Psoas muscle (tissue), 8 donors: ENCODE data around the gene PLCD3. TPM values are rescaled to one million over a fixed set of nuclear protein-coding genes. Genes with fewer than 3 reads are reported as not detected.

Experiments used
- ATAC-seq, 4 donors: fragments of 200-7000 bp; cut with Tn5 transposase; one replicate each; pipeline ENCODE4 v1.9.1; 2020; ENCODE audit warnings: moderate library complexity in 3 of 4, mild to moderate bottlenecking in 2 of 4
- DNase-seq, 2 donors: peaks; one replicate each; pipeline ENCODE4 v3.0.0-alpha.2; 2020
- H3K27ac ChIP-seq: fragments of 200-600 bp; one replicate; pipeline ENCODE4 v1.8.0; 2022
- H3K27me3 ChIP-seq, 3 donors: fragments of 200-600 bp in 1 of 3; one replicate each; pipeline versions ENCODE4 v1.6.1 to v1.8.0; 2013 to 2022; ENCODE audit warnings: low read length in 2 of 3, mild to moderate bottlenecking in 2 of 3, moderate library complexity in 1 of 3; ENCODE audit not compliant: insufficient read depth in 3 of 3
- H3K36me3 ChIP-seq, 2 donors: fragments of 200-600 bp in 1 of 2; one replicate each; pipeline versions ENCODE4 v1.6.1 to v1.8.0; 2013 to 2022; ENCODE audit warnings: low read depth in 1 of 2, mild to moderate bottlenecking in 1 of 2, moderate library complexity in 1 of 2; ENCODE audit not compliant: insufficient read depth in 1 of 2
- H3K4me1 ChIP-seq: fragments of 200-600 bp; one replicate; pipeline ENCODE4 v1.8.0; 2022
- H3K4me3 ChIP-seq: fragments of 200-600 bp; one replicate; pipeline ENCODE4 v1.8.0; 2022; ENCODE audit warnings: mild to moderate bottlenecking
- H3K9me3 ChIP-seq: fragments of 200-600 bp; one replicate; pipeline ENCODE4 v1.8.0; 2022
- WGBS, 3 donors: extraction: QIAGEN DNeasy Blood & Tissue Kit; methylation state at CpG; one replicate each; pipeline versions ENCODE4 v1.1.6 to v1.1.7; 2013; 5-methylcytosine and 5-hydroxymethylcytosine counted together
- intact Hi-C, 2 donors: fragments of 100-400 bp; cut with DNase I; formaldehyde crosslinking; loops; one replicate each; pipeline versions ENCODE4 v1.11.0 to v1.14.2; 2022
- polyA plus RNA-seq, 3 donors: library from polyadenylated mRNA; stranded (reverse); fragments of 200-250 nt; gene quantifications; one replicate each; pipeline ENCODE4 v1.2.3, GENCODE V29; 2013
- total RNA-seq, 4 donors: library from RNA; stranded (reverse); fragmentation: NEBNext Ultra II Directional in 2 of 4; extraction: Animal tissue kit (Norgen Biotek cat#: 25700) in 2 of 4; gene quantifications; one replicate each; pipeline versions ENCODE4 v1.2.1 to v1.2.4, GENCODE V29; 2021 to 2023
- TF ChIP-seq, protein P1 (sequence below): fragments of 200-600 bp; IDR thresholded peaks from one replicate; pipeline ENCODE4 v1.8.0; 2022; ENCODE audit warnings: antibody characterized with exemption
- donor health status: healthy with polysubstance abuse.
- donor health status: DM: no; HTN: no; CAD: no; lungs with moderate emphysema.
- donor health status: Bipolar disorder and iron deficiency.
- donor health status: healthy.
- donor health status: DM: yes; HTN: yes; CAD: no.
- donor health status: DM: no; HTN: no; CAD: no.
- donor health status: DM: no; HTN: no; CAD: no.
- donor health status: DM: yes; HTN: yes; CAD: no.

The PLCD3 gene
- total and polyA plus RNA-seq, 7 donors: 57.0 to 217 (median 167) TPM

DNA sequence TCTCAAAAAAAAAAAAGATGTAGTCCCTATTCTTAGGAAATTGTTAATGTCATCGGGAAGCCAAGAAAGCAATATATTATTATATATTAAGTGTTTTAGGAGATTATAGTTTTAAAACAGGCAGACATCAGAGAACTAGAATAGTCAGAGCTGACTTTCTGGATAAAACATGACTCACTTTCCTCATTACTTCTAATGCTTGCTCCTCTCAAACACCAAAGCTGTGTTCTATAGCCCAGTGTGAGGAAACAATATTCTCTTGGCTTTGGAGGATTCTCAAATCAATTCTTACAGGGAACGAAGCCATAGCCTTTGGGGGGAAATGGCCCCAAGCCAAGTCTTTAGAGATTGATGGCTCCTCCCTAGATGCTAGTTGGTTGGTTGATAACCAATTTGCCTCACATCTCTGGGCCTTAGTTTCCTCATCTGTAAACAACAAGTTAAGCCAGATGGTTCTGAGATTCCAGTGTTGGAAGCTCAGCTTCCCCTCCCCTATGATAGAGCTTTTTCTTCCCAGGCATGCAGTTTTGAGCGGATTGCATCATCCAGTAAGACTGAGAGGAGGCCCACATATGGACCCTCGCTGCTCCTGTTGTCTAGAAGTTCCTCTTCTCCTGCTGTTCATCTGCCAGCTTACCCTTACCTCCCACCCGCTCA, 58.8 kb downstream of the PLCD3 start:
- no peaks in the 10 kb centered on the region for H3K9me3 ChIP-seq
- H3K4me1 ChIP-seq: peaks cover 31% of the 10 kb centered on the region
- 75 to 85% (median 81%) methylated on average over 5 of the region's 5 CpGs for WGBS, 3 donors
- DNase-seq (no peak), ATAC-seq (peak in 3 of 4 donors; percentile 18 to 38 (median 32))
- intact Hi-C loops: no loop called here
- TF ChIP-seq, protein P1, sequence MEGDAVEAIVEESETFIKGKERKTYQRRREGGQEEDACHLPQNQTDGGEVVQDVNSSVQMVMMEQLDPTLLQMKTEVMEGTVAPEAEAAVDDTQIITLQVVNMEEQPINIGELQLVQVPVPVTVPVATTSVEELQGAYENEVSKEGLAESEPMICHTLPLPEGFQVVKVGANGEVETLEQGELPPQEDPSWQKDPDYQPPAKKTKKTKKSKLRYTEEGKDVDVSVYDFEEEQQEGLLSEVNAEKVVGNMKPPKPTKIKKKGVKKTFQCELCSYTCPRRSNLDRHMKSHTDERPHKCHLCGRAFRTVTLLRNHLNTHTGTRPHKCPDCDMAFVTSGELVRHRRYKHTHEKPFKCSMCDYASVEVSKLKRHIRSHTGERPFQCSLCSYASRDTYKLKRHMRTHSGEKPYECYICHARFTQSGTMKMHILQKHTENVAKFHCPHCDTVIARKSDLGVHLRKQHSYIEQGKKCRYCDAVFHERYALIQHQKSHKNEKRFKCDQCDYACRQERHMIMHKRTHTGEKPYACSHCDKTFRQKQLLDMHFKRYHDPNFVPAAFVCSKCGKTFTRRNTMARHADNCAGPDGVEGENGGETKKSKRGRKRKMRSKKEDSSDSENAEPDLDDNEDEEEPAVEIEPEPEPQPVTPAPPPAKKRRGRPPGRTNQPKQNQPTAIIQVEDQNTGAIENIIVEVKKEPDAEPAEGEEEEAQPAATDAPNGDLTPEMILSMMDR: no peak
- no peaks in the 10 kb centered on the region for H3K27me3 ChIP-seq
- peak overlapping the region; percentile 30 for H3K27ac ChIP-seq
- H3K4me3 ChIP-seq: no peak overlapping the region
- H3K36me3 ChIP-seq: peaks cover 0 to 37% of the 10 kb centered on the region in 2 donors

DNA sequence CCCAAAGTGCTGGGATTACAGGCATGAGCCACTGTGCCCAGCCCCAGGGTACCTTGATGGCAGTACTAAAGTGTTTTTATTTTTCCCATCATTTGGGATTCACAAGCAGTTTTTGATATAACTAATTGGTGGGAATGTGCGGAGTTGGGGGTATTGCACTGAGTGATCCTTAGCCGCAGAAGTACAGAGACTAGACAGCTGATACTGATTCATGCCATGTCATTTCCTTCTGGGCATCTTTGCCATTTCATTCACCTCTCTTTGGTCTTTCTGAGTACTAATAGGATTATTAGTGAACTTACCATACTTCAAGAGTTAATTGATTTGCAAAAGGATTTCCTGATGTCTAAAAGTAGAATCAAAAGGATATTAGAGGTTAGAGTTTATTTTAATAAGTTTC, 61.5 kb downstream of the PLCD3 start:
- intact Hi-C loops: no loop called here
- Histone ChIP-seq H3K27me3 (no peaks in the 10 kb centered on the region), H3K36me3 (peaks cover 0 to 47% of the 10 kb centered on the region in 2 donors), H3K9me3 (no peaks in the 10 kb centered on the region), H3K4me1 (peaks cover 29% of the 10 kb centered on the region), H3K4me3 (no peak overlapping the region), H3K27ac (peak overlapping the region; percentile 46)
- DNase-seq (no peak), ATAC-seq (peak in 1 of 4 donors; percentile 34)
- TF ChIP-seq, protein P1: no peak
- WGBS, 3 donors: 88 to 92% (median 88%) methylated on average over 2 of the region's 2 CpGs

DNA sequence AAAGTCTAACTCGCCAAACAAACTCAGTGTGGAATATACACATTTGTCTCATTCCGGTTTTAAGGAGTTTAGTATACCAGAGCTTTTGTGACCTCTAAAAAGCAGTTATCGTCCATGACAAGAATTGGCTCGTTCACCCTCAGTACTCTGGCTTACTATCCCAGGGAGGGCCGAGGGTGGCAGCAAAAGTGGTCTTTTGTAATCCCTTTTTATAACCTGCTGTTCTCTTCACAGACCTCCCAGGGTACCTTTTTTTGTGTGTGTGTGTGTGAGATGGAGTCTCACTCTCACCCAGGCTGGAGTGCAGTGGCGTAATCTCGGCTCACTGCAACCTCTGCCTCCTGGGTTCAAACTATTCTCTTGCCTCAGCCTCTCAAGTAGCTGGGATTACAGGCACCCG, 62.3 kb downstream of the PLCD3 start:
- DNase-seq: no peak
- no peak for ATAC-seq
- Histone ChIP-seq H3K27ac (no peak overlapping the region), H3K9me3 (no peaks in the 10 kb centered on the region), H3K27me3 (no peaks in the 10 kb centered on the region), H3K36me3 (peaks cover 0 to 46% of the 10 kb centered on the region in 2 donors), H3K4me3 (no peak overlapping the region), H3K4me1 (peaks cover 36% of the 10 kb centered on the region)
- intact Hi-C loops: no loop called here
- 83 to 91% (median 86%) methylated on average over 8 of the region's 8 CpGs for WGBS, 3 donors
- TF ChIP-seq, protein P1: no peak

DNA sequence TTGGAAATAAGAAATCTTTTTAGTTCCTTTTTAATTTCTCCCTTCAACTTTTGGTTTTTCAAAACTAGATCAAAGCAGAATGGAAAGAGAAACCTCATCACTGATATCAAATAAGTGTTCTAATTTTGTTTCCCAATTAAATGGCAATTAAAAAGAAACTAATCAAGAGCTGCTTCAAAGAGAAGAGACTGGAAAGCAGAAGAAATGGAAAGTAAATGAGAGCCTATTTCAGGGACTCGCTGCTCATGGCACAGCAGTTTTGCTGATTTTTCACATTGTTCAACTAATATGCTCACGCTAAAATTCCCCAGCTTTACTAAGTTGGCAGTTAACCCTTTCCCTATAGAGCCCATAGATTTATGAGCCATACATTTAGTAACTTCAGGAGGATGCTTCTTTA, 64.7 kb downstream of the PLCD3 start:
- H3K27ac ChIP-seq: no peak overlapping the region
- WGBS, 3 donors: 74 to 77% (median 76%) methylated on average over 2 of the region's 2 CpGs
- TF ChIP-seq, protein P1: no peak
- DNase-seq (no peak), ATAC-seq (no peak)
- no peaks in the 10 kb centered on the region for H3K9me3 ChIP-seq
- no peak overlapping the region for H3K4me3 ChIP-seq
- peaks cover 0 to 32% of the 10 kb centered on the region in 2 donors for H3K36me3 ChIP-seq
- intact Hi-C loops: no loop called here
- H3K27me3 ChIP-seq: no peaks in the 10 kb centered on the region
- H3K4me1 ChIP-seq: peaks cover 50% of the 10 kb centered on the region
